Right atrium auricular region (tissue), 2 donors: Measurements from ENCODE around the gene ANKRD33. TPM values are rescaled to one million over a fixed set of nuclear protein-coding genes. Genes with fewer than 3 reads are reported as not detected.

Experiments used
- DNase-seq: peaks from one replicate; pipeline ENCODE4 v3.0.0-alpha.2; 2019; ENCODE audit warnings: low spot score
- H3K27ac ChIP-seq, 2 donors: fragments of 200-600 bp; sonication (generic); 1 replicate in 1 of 2; 2 replicates in 1 of 2; pipeline ENCODE4 v1.5.1; 2016 to 2019
- H3K27me3 ChIP-seq, 2 donors: fragments of 200-600 bp; sonication (generic); one replicate each; pipeline versions ENCODE4 v1.5.1 to v1.6.0; 2017 to 2019
- H3K36me3 ChIP-seq: fragments of 200-600 bp; sonication (generic); one replicate; pipeline ENCODE4 v1.5.1; 2016
- H3K4me1 ChIP-seq, 2 donors: fragments of 200-600 bp; sonication (generic); one replicate each; pipeline versions ENCODE4 v1.5.1 to v1.6.0; 2017 to 2019
- H3K4me3 ChIP-seq, 2 donors: fragments of 200-600 bp; sonication (generic); 1 replicate in 1 of 2; 2 replicates in 1 of 2; pipeline ENCODE4 v1.5.1; 2017 to 2019; ENCODE audit warnings: mild to moderate bottlenecking in 1 of 2, moderate library complexity in 1 of 2
- H3K9me3 ChIP-seq, 2 donors: fragments of 200-600 bp; sonication (generic); one replicate each; pipeline ENCODE4 v1.5.1; 2019
- total RNA-seq, 2 donors: library from RNA; depleted of rRNA; stranded (reverse); fragments of >200 nt; gene quantifications; one replicate each; pipeline ENCODE4 v1.1.0, GENCODE V29; 2016
- TF ChIP-seq, protein P1 (sequence below), 2 donors: fragments of 200-600 bp; sonication (generic); IDR thresholded peaks; one replicate each; pipeline ENCODE4 v1.5.1; 2019; ENCODE audit warnings: antibody characterized with exemption in 2 of 2

The ANKRD33 gene, protein sequence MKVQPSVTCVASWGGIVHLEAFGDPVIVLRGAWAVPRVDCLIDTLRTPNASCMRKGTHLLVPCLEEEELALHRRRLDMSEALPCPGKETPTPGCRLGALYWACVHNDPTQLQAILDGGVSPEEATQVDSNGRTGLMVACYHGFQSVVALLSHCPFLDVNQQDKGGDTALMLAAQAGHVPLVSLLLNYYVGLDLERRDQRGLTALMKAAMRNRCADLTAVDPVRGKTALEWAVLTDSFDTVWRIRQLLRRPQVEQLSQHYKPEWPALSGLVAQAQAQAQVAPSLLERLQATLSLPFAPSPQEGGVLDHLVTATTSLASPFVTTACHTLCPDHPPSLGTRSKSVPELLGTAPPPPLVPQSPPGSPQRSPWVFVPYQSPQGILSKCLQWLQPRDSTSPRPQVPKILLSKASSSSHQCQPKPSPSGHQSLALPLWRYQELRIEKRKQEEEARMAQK
- total RNA-seq = not detected

DNA sequence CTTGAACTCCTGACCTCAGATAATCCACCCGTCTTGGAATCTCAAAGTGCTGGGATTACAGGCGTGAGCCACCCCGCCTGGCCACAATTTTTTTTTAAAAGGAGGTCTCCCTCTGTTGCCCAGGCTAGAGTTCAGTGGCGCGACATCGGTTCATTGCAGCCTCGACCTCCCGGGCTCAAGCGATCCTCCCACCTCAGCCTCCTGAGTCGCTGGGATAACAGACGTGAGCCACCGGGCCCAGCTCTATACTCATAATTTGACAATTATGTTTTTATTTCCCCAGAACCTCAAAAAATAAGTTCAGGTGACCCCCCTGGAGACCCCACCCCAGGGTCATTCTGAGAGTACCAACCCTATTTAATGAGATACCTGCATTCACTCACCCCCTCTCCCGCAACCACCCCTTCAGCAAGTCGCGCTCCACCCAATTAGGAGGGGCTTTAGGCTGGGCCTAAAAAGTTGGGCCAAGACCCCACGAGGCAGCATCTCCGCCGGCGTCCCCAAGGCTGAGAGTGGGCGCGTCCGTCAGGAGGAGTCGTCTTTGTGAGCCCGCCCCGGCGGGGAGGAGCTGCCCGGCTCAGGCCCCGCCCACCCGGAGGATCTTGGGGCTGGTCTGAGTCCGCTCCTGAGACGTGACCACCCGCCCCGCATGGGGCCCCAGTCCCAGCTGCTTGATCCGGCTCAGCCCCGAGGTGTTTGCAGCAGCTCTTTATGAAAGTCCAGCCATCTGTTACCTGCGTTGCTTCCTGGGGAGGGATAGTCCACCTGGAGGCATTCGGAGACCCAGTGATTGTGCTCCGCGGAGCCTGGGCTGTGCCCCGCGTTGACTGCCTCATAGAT is at the start of gene ANKRD33:
Gene ANKRD33 (plus strand): TSS at position 628 of the 840 bp plus-strand sequence. CDS start 84 bp downstream, at position 712.
- TF ChIP-seq, protein P1, sequence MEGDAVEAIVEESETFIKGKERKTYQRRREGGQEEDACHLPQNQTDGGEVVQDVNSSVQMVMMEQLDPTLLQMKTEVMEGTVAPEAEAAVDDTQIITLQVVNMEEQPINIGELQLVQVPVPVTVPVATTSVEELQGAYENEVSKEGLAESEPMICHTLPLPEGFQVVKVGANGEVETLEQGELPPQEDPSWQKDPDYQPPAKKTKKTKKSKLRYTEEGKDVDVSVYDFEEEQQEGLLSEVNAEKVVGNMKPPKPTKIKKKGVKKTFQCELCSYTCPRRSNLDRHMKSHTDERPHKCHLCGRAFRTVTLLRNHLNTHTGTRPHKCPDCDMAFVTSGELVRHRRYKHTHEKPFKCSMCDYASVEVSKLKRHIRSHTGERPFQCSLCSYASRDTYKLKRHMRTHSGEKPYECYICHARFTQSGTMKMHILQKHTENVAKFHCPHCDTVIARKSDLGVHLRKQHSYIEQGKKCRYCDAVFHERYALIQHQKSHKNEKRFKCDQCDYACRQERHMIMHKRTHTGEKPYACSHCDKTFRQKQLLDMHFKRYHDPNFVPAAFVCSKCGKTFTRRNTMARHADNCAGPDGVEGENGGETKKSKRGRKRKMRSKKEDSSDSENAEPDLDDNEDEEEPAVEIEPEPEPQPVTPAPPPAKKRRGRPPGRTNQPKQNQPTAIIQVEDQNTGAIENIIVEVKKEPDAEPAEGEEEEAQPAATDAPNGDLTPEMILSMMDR (IDR thresholded peaks at IDR 0.05) = no peak
- no peak within 1 kb of the TSS for H3K27ac ChIP-seq
- no peaks in the 10 kb centered on the region for H3K9me3 ChIP-seq
- DNase-seq = no peak
- peaks cover 0 to 21% of the 10 kb centered on the region in 2 donors for H3K4me1 ChIP-seq
- no peak within 1 kb of the TSS for H3K4me3 ChIP-seq
- no peaks in the 10 kb centered on the region for H3K27me3 ChIP-seq
- no peaks in the 10 kb centered on the region for H3K36me3 ChIP-seq

DNA sequence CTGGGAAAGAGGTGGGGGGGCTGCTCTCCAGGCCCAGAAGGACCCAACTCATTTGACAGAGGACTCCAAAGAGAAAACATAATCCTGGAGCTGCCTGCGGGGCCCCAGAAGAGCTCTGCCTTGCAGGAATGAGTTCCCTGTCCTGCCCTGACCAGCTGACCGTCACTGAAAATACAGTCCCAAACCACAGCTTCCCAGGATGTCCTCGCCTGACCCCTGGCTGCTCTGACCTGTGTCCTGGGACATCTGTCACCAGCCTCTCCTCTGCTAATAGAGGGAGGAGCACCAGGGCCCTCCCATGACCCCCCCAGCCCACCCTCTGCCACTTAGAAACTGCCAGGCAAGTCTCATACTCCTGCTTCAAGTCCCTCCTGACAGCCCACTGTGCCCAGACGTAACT is 49.1 kb upstream of the ANKRD33 start:
- DNase-seq = no peak
- Histone ChIP-seq H3K9me3 (no peaks in the 10 kb centered on the region), H3K4me1 (peaks cover 0 to 12% of the 10 kb centered on the region in 2 donors), H3K36me3 (no peaks in the 10 kb centered on the region), H3K27ac (no peak overlapping the region), H3K27me3 (no peaks in the 10 kb centered on the region), H3K4me3 (no peak overlapping the region)
- TF ChIP-seq, protein P1 (IDR thresholded peaks at IDR 0.05) = no peak

DNA sequence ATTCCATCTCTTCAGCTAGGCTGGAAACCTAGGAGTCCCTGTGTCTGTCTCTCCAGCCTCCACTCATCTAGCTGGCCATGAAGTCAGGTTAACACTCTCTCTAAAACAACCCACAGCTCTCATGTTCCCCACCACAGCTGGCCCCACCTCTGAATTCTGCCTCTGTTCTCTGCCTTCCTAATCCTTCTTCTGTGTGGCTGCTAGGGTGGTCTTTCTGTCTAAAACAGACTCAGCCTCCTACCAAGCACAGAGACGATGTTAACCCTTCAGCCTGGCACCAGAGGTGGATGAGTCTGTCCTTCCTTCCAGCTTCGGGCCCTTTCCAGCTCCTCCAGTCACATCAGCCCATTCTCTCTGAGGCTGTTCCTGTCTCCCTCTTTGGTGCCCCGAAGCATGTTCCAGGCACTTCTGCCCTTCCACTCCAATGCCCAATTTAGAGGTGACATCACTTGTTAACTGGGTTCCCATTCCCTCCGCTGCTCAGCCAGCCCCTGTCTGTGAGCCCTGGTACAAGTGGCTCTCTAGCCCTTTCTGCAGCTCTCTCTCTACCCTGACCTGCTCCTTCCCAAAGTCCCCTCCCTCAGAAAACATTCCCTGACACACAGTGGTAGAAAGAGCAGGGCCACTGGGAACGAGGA is 48.5 kb upstream of the ANKRD33 start:
- no peak for DNase-seq
- TF ChIP-seq, protein P1 (IDR thresholded peaks at IDR 0.05) = no peak
- H3K27ac ChIP-seq = no peak overlapping the region
- H3K9me3 ChIP-seq = no peaks in the 10 kb centered on the region
- no peaks in the 10 kb centered on the region for H3K36me3 ChIP-seq
- no peaks in the 10 kb centered on the region for H3K27me3 ChIP-seq
- peaks cover 0 to 12% of the 10 kb centered on the region in 2 donors for H3K4me1 ChIP-seq
- no peak overlapping the region for H3K4me3 ChIP-seq

DNA sequence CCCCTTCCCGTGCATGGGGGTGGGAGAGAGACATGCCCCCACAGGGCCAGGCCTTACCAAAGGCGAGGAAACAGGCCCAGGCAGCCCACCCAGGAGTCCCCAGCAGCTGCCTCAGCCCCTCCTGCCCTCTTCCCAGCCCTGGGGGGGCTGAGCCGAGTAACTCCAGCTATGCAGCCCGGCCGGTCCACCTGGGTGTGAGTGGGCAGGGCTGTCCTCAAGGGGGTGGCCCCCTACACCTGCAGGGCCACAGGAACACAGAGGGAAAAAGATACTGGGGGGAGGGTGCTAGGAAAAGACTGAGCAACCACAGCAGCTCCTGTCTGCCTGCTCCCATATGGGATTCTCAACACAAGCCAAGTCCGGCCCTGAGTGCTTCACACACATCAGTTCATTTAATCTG is 46.9 kb upstream of the ANKRD33 start:
- no peak for DNase-seq
- Histone ChIP-seq H3K27me3 (no peaks in the 10 kb centered on the region), H3K4me3 (no peak overlapping the region), H3K36me3 (no peaks in the 10 kb centered on the region), H3K27ac (no peak overlapping the region), H3K4me1 (peaks cover 0 to 12% of the 10 kb centered on the region in 2 donors), H3K9me3 (no peaks in the 10 kb centered on the region)
- TF ChIP-seq, protein P1 (IDR thresholded peaks at IDR 0.05) = no peak

DNA sequence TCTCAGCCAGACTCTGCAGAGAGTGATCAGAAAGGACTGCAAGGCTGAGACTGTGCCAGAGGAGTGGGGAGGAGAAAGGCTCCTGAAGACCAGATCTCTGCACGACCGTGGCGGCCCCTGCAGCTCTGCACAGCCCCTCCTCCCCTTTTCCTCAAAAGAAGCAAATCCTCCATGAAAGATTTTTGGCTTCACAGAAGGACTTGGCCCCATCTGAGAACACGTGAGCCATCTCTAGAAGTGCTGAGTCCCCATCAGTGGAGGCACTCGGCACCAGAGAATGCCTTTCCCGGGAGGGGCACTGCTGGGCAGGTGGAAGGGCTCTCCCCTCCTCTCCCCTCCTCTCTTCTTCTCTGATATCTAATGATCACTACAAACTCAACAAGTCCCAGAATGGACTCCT is 46.2 kb upstream of the ANKRD33 start:
- H3K9me3 ChIP-seq = no peaks in the 10 kb centered on the region
- no peak overlapping the region for H3K4me3 ChIP-seq
- TF ChIP-seq, protein P1 (IDR thresholded peaks at IDR 0.05) = no peak
- DNase-seq = no peak
- no peak overlapping the region for H3K27ac ChIP-seq
- H3K4me1 ChIP-seq = peaks cover 0 to 18% of the 10 kb centered on the region in 2 donors
- H3K27me3 ChIP-seq = no peaks in the 10 kb centered on the region
- no peaks in the 10 kb centered on the region for H3K36me3 ChIP-seq
